Measurements from ENCODE around the gene DTX1. TPM values are rescaled to one million over a fixed set of nuclear protein-coding genes. Genes with fewer than 3 reads are reported as not detected.

The DTX1 gene
- total RNA-seq, 1 experiment from 2014 or later, result 3.0 TPM

DNA sequence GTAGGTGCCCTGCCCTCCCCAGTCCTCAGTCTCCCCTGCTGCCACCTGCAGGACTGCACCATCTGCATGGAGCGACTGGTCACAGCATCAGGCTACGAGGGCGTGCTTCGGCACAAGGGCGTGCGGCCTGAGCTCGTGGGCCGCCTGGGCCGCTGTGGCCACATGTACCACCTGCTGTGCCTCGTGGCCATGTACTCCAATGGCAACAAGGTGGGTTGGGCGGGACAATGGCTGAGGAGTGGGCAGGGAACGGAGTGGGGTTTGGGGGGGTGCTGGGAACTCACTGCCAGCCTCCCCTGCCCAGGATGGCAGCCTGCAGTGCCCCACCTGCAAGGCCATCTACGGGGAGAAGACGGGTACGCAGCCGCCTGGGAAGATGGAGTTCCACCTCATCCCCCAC, 38.2 kb downstream of the DTX1 start:
- no peaks in the 10 kb centered on the region; a peak in 1 of 5 replicates for H3K9me3 Mint-ChIP-seq
- Histone ChIP-seq H4K20me1 (ENCODE audit: control insufficient read depth, insufficient read depth, insufficient read length) (no peaks in the 10 kb centered on the region), H3K79me2 (ENCODE audit: insufficient read depth, low read length) (no peaks in the 10 kb centered on the region), H3K9me3 (ENCODE audit: control insufficient read depth, low read depth, low read length) (no peaks in the 10 kb centered on the region), H4K8ac (replicated peaks; ENCODE audit: insufficient read length, low read depth, low read length) (no peak overlapping the region), H2BK20ac (ENCODE audit: low read depth, low read length, poor library complexity, severe bottlenecking) (no peak overlapping the region), H3K4me2 (ENCODE audit: insufficient read depth, insufficient read length, low read length) (no peak overlapping the region), H3T11ph (ENCODE audit: low read length) (no peak overlapping the region), H3K18ac (ENCODE audit: insufficient read length, low read depth, low read length) (no peak overlapping the region), H2AFZ (ENCODE audit: low read length) (no peak overlapping the region), H2BK12ac (ENCODE audit: insufficient read length, low read depth, low read length) (no peak overlapping the region), H4K5ac (ENCODE audit: insufficient read length, low read depth, low read length) (no peak overlapping the region), H4K91ac (ENCODE audit: insufficient read length, low read depth, low read length) (no peak overlapping the region), H3K23me2 (ENCODE audit: insufficient read length, low read depth, low read length, poor library complexity, severe bottlenecking) (no peaks in the 10 kb centered on the region), H3K27me3 (ENCODE audit: insufficient read depth, low read length) (no peaks in the 10 kb centered on the region), H2BK120ac (ENCODE audit: low read depth, low read length, poor library complexity, severe bottlenecking) (no peak overlapping the region), H2BK5ac (ENCODE audit: insufficient read length, low read length) (no peak overlapping the region), H3K4me1 (ENCODE audit: insufficient read depth, low read length) (no peaks in the 10 kb centered on the region), H3K27ac (ENCODE audit: insufficient read length, low read depth, low read length) (no peak overlapping the region), H2AK5ac (ENCODE audit: insufficient read length, low read length) (no peak overlapping the region), H3K79me1 (ENCODE audit: insufficient read depth, low read depth, low read length, poor library complexity, severe bottlenecking) (no peaks in the 10 kb centered on the region), H2BK15ac (ENCODE audit: low read depth, low read length) (no peak overlapping the region), H3K14ac (ENCODE audit: insufficient read depth, low read length) (no peak overlapping the region), H3K23ac (ENCODE audit: insufficient read length, low read depth, low read length) (no peak overlapping the region), H3K4ac (ENCODE audit: low read depth, low read length) (no peak overlapping the region), H3K9ac (ENCODE audit: extremely low read depth, insufficient read length, low read length) (no peak overlapping the region), H3K56ac (ENCODE audit: insufficient read length, low read depth, low read length) (no peak overlapping the region)
- no peaks in the 10 kb centered on the region; a peak in 1 of 7 replicates for H3K36me3 Mint-ChIP-seq (ENCODE audit: insufficient read depth in 1 of 3, low read depth in 3 of 3)
- TF ChIP-seq CTCF (conservative IDR thresholded peaks at IDR 0.05), result no peak
- no CpG with 5 or more reads among the region's 16 CpGs for WGBS (ENCODE audit: extremely low coverage, insufficient read length, low lambda C conversion rate)
- DNase-seq, result no peak
- no peak overlapping the region for H3K4me3 Mint-ChIP-seq
- H3K27ac Mint-ChIP-seq, result no peak overlapping the region
- peaks cover 19 to 25% of the 10 kb centered on the region in 2 experiments for H3K4me1 Mint-ChIP-seq
- peaks cover 23% of the 10 kb centered on the region for H3K27me3 Mint-ChIP-seq (ENCODE audit: low read depth)

All from H9 (cell line).